HT1080 (cell line): ENCODE results near the gene VWA3A. TPM values are rescaled to one million over a fixed set of nuclear protein-coding genes. Genes with fewer than 3 reads are reported as not detected.

Source experiments
- DNase-seq: peaks from one replicate; pipeline ENCODE4 v3.0.0-alpha.2; 2015; ENCODE audit warnings: low read depth
- total RNA-seq: library from RNA; depleted of rRNA; stranded (reverse); fragments of >200 nt; shearing (Covaris generic); gene quantifications from 2 replicates; pipeline ENCODE4 v1.2.3, GENCODE V29; 2014; rRNA removed

Gene VWA3A
- total RNA-seq, 1 experiment from 2014 or later = not detected

DNA sequence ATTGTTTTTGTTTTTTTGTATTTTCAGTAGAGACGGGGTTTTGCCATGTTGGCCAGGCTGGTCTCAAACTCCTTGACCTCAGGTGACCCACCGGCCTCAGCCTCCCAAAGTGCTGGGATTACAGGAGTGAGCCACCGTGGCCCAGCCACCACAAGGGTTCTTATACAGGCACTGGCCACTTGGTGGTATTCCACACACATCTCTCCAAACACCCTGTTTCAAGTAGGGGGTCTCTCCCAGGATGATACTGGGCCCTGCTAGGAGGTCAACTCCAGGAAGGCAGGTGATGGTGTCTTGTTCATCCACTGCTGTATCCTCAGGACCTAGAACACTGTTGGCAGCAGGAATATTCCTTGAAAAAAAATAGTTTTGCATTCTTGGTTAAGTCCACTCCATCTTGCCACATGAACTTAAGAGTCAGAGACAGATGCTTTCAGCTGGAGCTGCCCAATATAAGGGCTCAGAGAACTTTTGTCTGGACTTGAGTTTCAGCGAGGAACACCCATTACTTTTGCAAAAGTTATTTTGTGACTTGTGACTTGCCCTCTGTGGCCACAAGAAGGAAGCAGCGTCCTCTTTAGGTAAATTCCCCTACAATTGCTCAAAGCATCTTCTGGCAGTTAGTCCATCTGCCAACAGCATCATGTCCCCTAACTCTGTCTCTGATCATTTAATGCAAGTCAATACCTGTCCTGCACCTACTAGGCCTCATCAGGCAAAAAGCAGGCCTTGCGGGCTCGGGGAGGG lies 106.4 kb downstream of the VWA3A start:
- no peak for DNase-seq

DNA sequence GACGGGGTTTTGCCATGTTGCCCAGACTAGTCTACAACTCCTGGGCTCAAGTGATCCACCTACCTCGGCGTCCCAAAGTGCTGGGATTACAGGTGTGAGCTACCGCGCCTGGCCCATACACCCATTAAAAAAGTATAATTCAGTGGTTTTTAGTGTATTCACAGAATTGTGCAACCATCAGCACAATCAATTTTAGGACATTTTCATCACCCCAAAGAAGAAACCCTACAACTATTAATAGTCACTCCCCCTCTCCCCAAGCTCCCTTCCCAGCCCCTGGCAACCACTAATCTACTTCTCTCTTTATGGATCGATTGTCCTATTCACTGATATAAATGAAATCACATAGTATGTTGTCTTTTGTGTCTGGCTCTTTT lies 109.9 kb downstream of the VWA3A start:
- DNase-seq = no peak

DNA sequence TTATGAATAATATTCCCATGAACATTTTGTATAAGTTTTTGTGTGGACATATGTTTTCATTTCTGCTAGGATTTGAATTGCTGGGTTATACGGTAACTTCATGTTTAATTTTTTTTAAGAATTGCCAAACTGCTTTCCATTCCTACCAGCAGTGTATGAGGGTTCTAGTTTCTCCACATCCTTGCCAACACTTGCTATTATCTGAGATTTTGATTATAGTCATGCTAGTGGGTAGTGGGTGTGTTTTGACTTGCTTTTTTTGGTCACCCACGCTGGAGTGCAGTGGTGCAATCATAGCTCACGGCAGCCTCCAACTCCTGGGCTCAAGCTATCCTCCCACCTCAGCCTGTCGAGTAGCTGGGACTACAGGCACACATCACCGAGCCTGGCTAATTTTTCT lies 110.8 kb downstream of the VWA3A start:
- no peak for DNase-seq

DNA sequence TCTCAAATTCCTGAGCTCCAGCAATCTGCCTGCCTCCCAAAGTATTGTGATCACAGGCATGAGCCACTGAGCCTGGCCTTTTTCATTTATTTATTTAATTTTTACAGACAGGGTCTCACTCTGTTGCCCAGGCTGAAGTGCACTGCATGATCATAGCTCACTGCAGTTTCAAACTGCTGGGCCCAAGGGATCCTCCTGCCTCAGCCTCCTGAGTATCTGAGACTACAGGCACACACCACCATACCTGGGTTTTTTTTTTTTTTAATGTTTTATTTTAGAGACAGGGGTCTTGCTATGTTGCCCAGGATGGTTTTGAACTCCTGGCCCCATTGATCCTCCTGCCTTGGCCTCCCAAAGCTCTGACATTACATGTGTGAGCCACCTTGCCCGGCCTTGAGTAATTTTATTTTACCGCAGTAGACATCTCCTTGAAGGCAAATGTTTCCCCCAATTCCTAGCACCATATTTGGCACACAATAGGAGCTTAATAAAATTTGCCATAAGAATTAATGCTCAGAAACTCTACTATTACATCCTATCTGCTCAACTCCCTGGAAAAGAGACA lies 111.8 kb downstream of the VWA3A start:
- DNase-seq = no peak

DNA sequence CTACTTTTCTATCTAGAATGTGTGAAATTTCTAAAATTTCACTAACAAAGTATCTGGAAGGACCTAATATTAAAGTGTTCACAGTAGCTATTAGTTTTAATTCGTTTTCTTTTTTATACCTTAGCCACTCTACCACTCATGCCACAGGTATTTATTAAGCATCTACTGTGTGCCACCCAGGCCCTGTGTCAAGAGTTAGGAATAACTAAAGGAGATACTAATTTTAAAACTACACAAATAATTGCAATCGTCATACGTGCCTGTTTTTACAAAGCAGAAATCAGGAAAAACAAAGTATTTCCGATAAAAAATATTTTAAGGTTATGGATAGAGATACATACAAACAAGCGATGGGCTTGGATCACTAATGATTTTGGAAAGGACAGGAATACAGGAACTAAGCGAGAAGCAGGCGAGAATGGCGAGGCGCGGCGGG lies 113.3 kb downstream of the VWA3A start:
- DNase-seq = no peak

DNA sequence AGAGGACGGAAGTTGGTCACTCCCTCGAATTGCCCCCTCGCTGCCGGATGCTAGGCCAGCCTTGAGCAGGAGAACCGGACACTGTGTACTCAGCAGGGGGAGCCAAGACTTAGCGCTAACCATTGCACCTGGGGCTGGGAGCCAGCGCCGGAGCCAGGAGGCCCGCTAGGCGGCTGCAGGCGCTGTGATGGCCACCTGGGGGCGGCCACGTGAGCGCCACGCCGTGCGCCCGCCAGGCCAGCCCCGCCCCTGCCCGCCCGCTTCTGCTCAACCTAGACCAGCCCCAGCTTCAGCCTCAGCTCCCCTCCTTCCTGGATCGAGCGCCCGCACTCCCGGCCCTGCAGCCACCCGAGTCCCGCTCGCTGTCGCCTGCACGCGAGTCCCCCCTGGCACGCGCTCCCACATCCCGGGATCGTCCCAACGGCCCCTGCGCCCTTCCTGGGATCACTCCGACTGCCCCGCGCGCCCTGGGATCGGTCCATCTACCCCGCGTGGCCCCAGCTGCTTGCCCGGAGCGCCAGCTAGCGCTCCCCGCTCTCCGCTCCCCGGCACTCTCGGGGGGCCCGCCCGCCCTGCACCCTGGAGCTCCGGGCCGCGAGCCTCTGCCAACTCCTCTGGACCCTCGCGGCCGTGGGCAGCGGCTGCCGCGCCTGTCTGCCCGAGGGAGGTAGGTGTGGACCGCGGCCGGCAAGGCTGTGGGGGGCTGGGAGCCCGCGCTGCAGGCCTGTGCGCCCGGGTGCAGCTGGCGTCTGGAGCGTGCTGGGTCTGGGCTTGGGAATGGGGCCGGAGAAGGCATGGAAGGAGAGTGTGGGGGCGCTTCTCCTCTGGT lies 113.9 kb downstream of the VWA3A start, which contains the start of gene EEF2K:
TSS of gene EEF2K (plus strand) at position 266 of the 829 bp plus-strand sequence. CDS start 19,452 bp downstream, outside the sequence.
- peak; percentile 97 for DNase-seq

Other genes with a start within 250 kb of the VWA3A start
- gene NPIPB4, start 234.8 kb upstream of the VWA3A start, total RNA-seq = 6.6 and 9.7 TPM in 2 replicates
- 125 and 137 TPM in 2 replicates for gene UQCRC2, start 139.2 kb upstream of the VWA3A start, total RNA-seq
- gene PDZD9, start 91.4 kb upstream of the VWA3A start, total RNA-seq = not detected in 2 replicates
- gene MOSMO, start 84.4 kb upstream of the VWA3A start, total RNA-seq = 23.4 and 30.8 TPM in 2 replicates
- not detected in 2 replicates for gene SDR42E2, start 70.0 kb downstream of the VWA3A start, total RNA-seq
- 22.8 and 23.6 TPM in 2 replicates for gene EEF2K, start 113.7 kb downstream of the VWA3A start, total RNA-seq
- 82.5 and 93.6 TPM in 2 replicates for gene POLR3E, start 204.9 kb downstream of the VWA3A start, total RNA-seq